Measurements from ENCODE around the gene SLPI. TPM values are rescaled to one million over a fixed set of nuclear protein-coding genes. Genes with fewer than 3 reads are reported as not detected.

SLPI gene
- total RNA-seq, 3 donors from 2014 or later = 30.6 to 310 (median 248) TPM

GRCh38 chr20:45223136-45223535, 31.2 kb downstream of the SLPI start:
- H3K4me3 ChIP-seq = no peak overlapping the region

GRCh38 chr20:45221076-45221475, 33.3 kb downstream of the SLPI start, which contains the start of gene SEMG2:
Gene SEMG2, plus strand, starts transcription at chr20:45221373. Its CDS starts 17 bp downstream, at chr20:45221390.
- no peak within 1 kb of the TSS for H3K27ac ChIP-seq
- no peak within 1 kb of the TSS for H3K4me3 ChIP-seq
- H3K4me1 ChIP-seq = no peaks in the 10 kb centered on the region
- no peak for DNase-seq (ENCODE audit: low spot score in 2 of 2)
- H3K36me3 ChIP-seq = no peaks in the 10 kb centered on the region
- H3K9me3 ChIP-seq = no peaks in the 10 kb centered on the region
- intact Hi-C loops (cut with DNase I; ENCODE audit: low total_unique reads) = no loop called here
- H3K27me3 ChIP-seq = peaks cover 0 to 3% of the 10 kb centered on the region in 2 donors
- no peak for TF ChIP-seq POLR2AphosphoS5 (IDR thresholded peaks at IDR 0.05)
- no peak for TF ChIP-seq POLR2A (IDR thresholded peaks at IDR 0.05)
- TF ChIP-seq, protein P1, sequence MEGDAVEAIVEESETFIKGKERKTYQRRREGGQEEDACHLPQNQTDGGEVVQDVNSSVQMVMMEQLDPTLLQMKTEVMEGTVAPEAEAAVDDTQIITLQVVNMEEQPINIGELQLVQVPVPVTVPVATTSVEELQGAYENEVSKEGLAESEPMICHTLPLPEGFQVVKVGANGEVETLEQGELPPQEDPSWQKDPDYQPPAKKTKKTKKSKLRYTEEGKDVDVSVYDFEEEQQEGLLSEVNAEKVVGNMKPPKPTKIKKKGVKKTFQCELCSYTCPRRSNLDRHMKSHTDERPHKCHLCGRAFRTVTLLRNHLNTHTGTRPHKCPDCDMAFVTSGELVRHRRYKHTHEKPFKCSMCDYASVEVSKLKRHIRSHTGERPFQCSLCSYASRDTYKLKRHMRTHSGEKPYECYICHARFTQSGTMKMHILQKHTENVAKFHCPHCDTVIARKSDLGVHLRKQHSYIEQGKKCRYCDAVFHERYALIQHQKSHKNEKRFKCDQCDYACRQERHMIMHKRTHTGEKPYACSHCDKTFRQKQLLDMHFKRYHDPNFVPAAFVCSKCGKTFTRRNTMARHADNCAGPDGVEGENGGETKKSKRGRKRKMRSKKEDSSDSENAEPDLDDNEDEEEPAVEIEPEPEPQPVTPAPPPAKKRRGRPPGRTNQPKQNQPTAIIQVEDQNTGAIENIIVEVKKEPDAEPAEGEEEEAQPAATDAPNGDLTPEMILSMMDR (IDR thresholded peaks at IDR 0.05) = no peak

More at GRCh38 chr20:45223136-45223535, 31.2 kb downstream of the SLPI start:
- no peaks in the 10 kb centered on the region for H3K4me1 ChIP-seq
- no peaks in the 10 kb centered on the region for H3K9me3 ChIP-seq
- DNase-seq (ENCODE audit: low spot score in 2 of 2) = no peak
- no peak overlapping the region for H3K27ac ChIP-seq
- intact Hi-C loops (cut with DNase I; ENCODE audit: low total_unique reads) = no loop called here
- H3K36me3 ChIP-seq = no peaks in the 10 kb centered on the region
- peaks cover 0 to 3% of the 10 kb centered on the region in 2 donors for H3K27me3 ChIP-seq
- TF ChIP-seq, protein P1 (IDR thresholded peaks at IDR 0.05) = no peak
- TF ChIP-seq POLR2A (IDR thresholded peaks at IDR 0.05) (no peak), POLR2AphosphoS5 (IDR thresholded peaks at IDR 0.05) (no peak)

- DNase-seq (ENCODE audit: low spot score in 2 of 2) = no peak
- H3K36me3 ChIP-seq = no peaks in the 10 kb centered on the region
- no peak overlapping the region for H3K27ac ChIP-seq
- no peaks in the 10 kb centered on the region for H3K9me3 ChIP-seq
- no peak overlapping the region for H3K4me3 ChIP-seq
- no peaks in the 10 kb centered on the region for H3K4me1 ChIP-seq
- peaks cover 0 to 3% of the 10 kb centered on the region in 2 donors for H3K27me3 ChIP-seq
- TF ChIP-seq, protein P1 (IDR thresholded peaks at IDR 0.05) = no peak
- TF ChIP-seq POLR2AphosphoS5 (IDR thresholded peaks at IDR 0.05) (no peak), POLR2A (IDR thresholded peaks at IDR 0.05) (no peak)
- intact Hi-C loops (cut with DNase I; ENCODE audit: low total_unique reads) = no loop called here
These were observed 35.7 kb downstream of the SLPI start for GRCh38 chr20:45218636-45219035.

DNA sequence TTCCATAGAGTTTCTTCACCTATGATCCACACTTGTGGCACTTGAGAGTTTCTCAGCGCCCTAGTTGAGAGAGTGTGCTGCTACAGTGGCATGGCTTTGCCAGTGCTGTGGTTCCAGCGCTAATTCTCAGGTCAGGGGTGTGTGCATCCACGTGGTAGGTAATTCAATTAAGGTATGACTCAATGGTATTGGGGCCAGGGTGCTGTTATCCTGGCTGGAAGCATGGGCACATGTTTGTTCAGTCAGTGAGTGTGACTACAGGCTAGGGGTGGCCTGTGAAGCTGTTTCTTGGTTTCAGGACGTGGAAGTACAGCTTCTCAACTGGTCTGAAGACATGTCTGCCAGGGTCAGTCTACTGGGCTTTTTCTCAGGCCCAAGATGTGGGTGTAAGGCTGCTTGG, 36.2 kb downstream of the SLPI start:
- H3K9me3 ChIP-seq = no peaks in the 10 kb centered on the region
- intact Hi-C loops (cut with DNase I; ENCODE audit: low total_unique reads) = no loop called here
- H3K27me3 ChIP-seq = peaks cover 0 to 3% of the 10 kb centered on the region in 2 donors
- no peak overlapping the region for H3K27ac ChIP-seq
- H3K36me3 ChIP-seq = no peaks in the 10 kb centered on the region
- DNase-seq (ENCODE audit: low spot score in 2 of 2) = no peak
- TF ChIP-seq, protein P1 (IDR thresholded peaks at IDR 0.05) = no peak
- TF ChIP-seq POLR2AphosphoS5 (IDR thresholded peaks at IDR 0.05) (no peak), POLR2A (IDR thresholded peaks at IDR 0.05) (no peak)
- no peaks in the 10 kb centered on the region for H3K4me1 ChIP-seq
- H3K4me3 ChIP-seq = no peak overlapping the region

DNA sequence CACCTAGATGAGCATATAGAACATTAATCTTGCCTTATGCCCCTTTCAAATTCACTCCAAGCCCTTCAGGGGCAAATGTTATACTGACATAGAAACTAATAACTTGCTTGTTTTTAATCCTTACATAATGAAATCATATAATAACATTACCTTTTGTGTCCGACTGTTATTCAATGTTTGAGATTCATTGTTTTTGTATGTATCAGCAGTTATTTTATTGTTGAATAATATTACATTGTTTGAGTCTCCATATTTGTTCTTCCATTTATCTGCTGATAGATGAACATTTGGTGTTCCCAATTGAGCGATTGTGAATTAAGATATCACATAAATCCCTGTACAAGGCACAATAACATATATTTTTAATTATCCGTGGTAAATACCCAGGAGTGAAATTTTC, 41.5 kb downstream of the SLPI start:
- Histone ChIP-seq H3K27ac (no peak overlapping the region), H3K27me3 (no peaks in the 10 kb centered on the region), H3K36me3 (no peaks in the 10 kb centered on the region), H3K4me1 (no peaks in the 10 kb centered on the region), H3K9me3 (no peaks in the 10 kb centered on the region), H3K4me3 (no peak overlapping the region)
- no peak for DNase-seq (ENCODE audit: low spot score in 2 of 2)
- TF ChIP-seq POLR2A (IDR thresholded peaks at IDR 0.05) (no peak), POLR2AphosphoS5 (IDR thresholded peaks at IDR 0.05) (no peak)
- TF ChIP-seq, protein P1 (IDR thresholded peaks at IDR 0.05) = no peak
- intact Hi-C loops (cut with DNase I; ENCODE audit: low total_unique reads) = no loop called here
